Thyroid gland (tissue), 4 donors: ENCODE measurements around the gene P2RX2.

Source experiments
- POLR2A ChIP-seq, 2 donors: fragments of 450-650 bp; IDR thresholded peaks; one replicate each; pipeline ENCODE4 v1.6.1; 2017; ENCODE audit warnings: antibody characterized with exemption in 2 of 2, mild to moderate bottlenecking in 2 of 2, moderate library complexity in 1 of 2
- TF ChIP-seq, protein P1 (sequence below), 6 experiments: fragments of 200-600 bp in 3 of 6; fragments of 450-650 bp in 3 of 6; sonication (generic) in 3 of 6; IDR thresholded peaks; one replicate each; pipeline ENCODE4 v1.5.1; 2016 to 2019; ENCODE audit warnings: antibody characterized with exemption in 6 of 6, mild to moderate bottlenecking in 2 of 6, inconsistent platforms in 1 of 6, moderate library complexity in 1 of 6

- TF ChIP-seq, protein P1, sequence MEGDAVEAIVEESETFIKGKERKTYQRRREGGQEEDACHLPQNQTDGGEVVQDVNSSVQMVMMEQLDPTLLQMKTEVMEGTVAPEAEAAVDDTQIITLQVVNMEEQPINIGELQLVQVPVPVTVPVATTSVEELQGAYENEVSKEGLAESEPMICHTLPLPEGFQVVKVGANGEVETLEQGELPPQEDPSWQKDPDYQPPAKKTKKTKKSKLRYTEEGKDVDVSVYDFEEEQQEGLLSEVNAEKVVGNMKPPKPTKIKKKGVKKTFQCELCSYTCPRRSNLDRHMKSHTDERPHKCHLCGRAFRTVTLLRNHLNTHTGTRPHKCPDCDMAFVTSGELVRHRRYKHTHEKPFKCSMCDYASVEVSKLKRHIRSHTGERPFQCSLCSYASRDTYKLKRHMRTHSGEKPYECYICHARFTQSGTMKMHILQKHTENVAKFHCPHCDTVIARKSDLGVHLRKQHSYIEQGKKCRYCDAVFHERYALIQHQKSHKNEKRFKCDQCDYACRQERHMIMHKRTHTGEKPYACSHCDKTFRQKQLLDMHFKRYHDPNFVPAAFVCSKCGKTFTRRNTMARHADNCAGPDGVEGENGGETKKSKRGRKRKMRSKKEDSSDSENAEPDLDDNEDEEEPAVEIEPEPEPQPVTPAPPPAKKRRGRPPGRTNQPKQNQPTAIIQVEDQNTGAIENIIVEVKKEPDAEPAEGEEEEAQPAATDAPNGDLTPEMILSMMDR (IDR thresholded peaks at IDR 0.05), result no peak
- no peak for TF ChIP-seq POLR2A (IDR thresholded peaks at IDR 0.05)
Measured at GRCh38 chr12:132649226-132649945, 30.8 kb downstream of the P2RX2 start.
